Mesendoderm (in vitro differentiated cells): ENCODE measurements around the gene ITGB2.

Experiments used
- DNase-seq: peaks from one replicate; pipeline ENCODE4 v3.0.0; 2013
- H2AK5ac ChIP-seq: 2 replicates; pipeline ENCODE4 v1.6.1; 2013; ENCODE audit warnings: low read length, inconsistent platforms
- H2BK120ac ChIP-seq: 2 replicates; pipeline ENCODE4 v1.6.1; 2013; ENCODE audit warnings: low read depth, mild to moderate bottlenecking, low read length, moderate library complexity, mixed read lengths
- H2BK15ac ChIP-seq: replicated peaks from 2 replicates; pipeline ENCODE4 v1.6.1; 2013; ENCODE audit warnings: low read depth, mild to moderate bottlenecking, moderate library complexity
- H2BK5ac ChIP-seq: 2 replicates; pipeline ENCODE4 v1.6.1; 2013; ENCODE audit warnings: low read length, inconsistent platforms
- H3K18ac ChIP-seq: 2 replicates; pipeline ENCODE4 v1.6.1; 2013; ENCODE audit warnings: mild to moderate bottlenecking, low read length, mixed read lengths
- H3K23ac ChIP-seq: one replicate; pipeline ENCODE4 v1.6.1; 2013; ENCODE audit warnings: low read length
- H3K27ac ChIP-seq: 2 replicates; pipeline ENCODE4 v1.5.1; 2013; ENCODE audit warnings: low read depth, mild to moderate bottlenecking, inconsistent platforms, low read length, moderate library complexity
- H3K27me3 ChIP-seq: 2 replicates; pipeline ENCODE4 v1.6.1; 2013; ENCODE audit warnings: low read length, control low read depth, mild to moderate bottlenecking, inconsistent platforms; ENCODE audit not compliant: insufficient read depth, poor library complexity
- H3K36me3 ChIP-seq: 2 replicates; pipeline ENCODE4 v1.6.1; 2013; ENCODE audit warnings: low read length, inconsistent platforms; ENCODE audit not compliant: control insufficient read depth, insufficient read depth
- H3K4ac ChIP-seq: one replicate; pipeline ENCODE4 v1.6.1; 2013; ENCODE audit warnings: low read depth, mild to moderate bottlenecking, low read length, moderate library complexity
- H3K4me1 ChIP-seq: 2 replicates; pipeline ENCODE4 v1.6.1; 2013; ENCODE audit warnings: low read depth, low read length, inconsistent platforms; ENCODE audit not compliant: control insufficient read depth
- H3K4me2 ChIP-seq: 2 replicates; pipeline ENCODE4 v1.6.1; 2013; ENCODE audit warnings: low read length
- H3K4me3 ChIP-seq: 2 replicates; pipeline ENCODE4 v1.5.1; 2013; ENCODE audit warnings: mild to moderate bottlenecking, low read length
- H3K56ac ChIP-seq: one replicate; pipeline ENCODE4 v1.6.1; 2013; ENCODE audit warnings: low read length
- H3K79me1 ChIP-seq: 2 replicates; pipeline ENCODE4 v1.6.1; 2013; ENCODE audit warnings: low read length, inconsistent platforms
- H3K79me2 ChIP-seq: 2 replicates; pipeline ENCODE4 v1.6.1; 2013; ENCODE audit warnings: mild to moderate bottlenecking, low read length; ENCODE audit not compliant: control insufficient read depth, insufficient read depth
- H3K9ac ChIP-seq: 2 replicates; pipeline ENCODE4 v1.6.1; 2013; ENCODE audit warnings: low read length, inconsistent platforms
- H4K5ac ChIP-seq: one replicate; pipeline ENCODE4 v1.6.1; 2013; ENCODE audit warnings: low read length
- H4K8ac ChIP-seq: one replicate; pipeline ENCODE4 v1.6.1; 2013; ENCODE audit warnings: low read depth, mild to moderate bottlenecking, control low read depth, low read length, moderate library complexity
- WGBS: extraction: QIAGEN DNeasy Blood & Tissue Kit; methylation state at CpG from one replicate; pipeline ENCODE4 v1.1.7; 2013; ENCODE audit warnings: low lambda C conversion rate, missing lambda C conversion rate; ENCODE audit not compliant: insufficient coverage; ENCODE audit errors: extremely low coverage; 5-methylcytosine and 5-hydroxymethylcytosine counted together

ITGB2 gene

GRCh38 chr21:44838039-44838895 is 82.4 kb downstream of the ITGB2 start:
- Histone ChIP-seq H2AK5ac (no peak overlapping the region), H3K9ac (no peak overlapping the region), H3K18ac (no peak overlapping the region), H3K4me1 (no peaks in the 10 kb centered on the region), H3K23ac (no peak overlapping the region), H2BK15ac (no peak overlapping the region), H3K56ac (no peak overlapping the region), H3K79me1 (no peaks in the 10 kb centered on the region), H3K27ac (no peak overlapping the region), H3K36me3 (no peaks in the 10 kb centered on the region), H3K4me2 (no peak overlapping the region), H3K4ac (no peak overlapping the region), H4K8ac (no peak overlapping the region), H4K5ac (no peak overlapping the region), H2BK120ac (no peak overlapping the region), H3K79me2 (no peaks in the 10 kb centered on the region), H3K4me3 (no peak overlapping the region), H3K27me3 (no peaks in the 10 kb centered on the region), H2BK5ac (no peak overlapping the region)
- DNase-seq, result no peak
- WGBS, result no CpG with 5 or more reads among the region's 30 CpGs

DNA sequence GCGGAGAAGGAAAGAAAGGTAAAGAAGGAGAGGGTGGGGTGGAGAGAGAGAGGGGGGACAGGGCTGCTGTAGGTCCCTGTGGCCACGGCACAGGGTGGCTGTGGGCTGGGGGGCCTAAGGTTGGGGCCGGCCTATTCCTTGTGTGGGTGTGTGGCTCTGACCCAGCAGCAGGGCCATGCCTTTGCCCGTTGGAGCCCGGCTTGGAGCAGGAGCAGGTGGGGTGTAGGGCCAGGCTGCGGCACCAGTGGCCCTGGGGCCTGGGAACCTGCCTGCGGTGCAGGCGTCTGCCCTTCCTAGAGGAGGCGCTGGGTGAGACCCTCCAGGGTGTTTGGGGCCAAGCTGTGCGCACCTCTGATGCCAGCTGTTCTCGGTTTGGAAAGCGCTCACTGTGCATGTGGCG is 83.2 kb downstream of the ITGB2 start:
- no peak overlapping the region for H3K4me2 ChIP-seq
- no CpG with 5 or more reads among the region's 13 CpGs for WGBS
- no peak overlapping the region for H3K56ac ChIP-seq
- no peaks in the 10 kb centered on the region for H3K79me1 ChIP-seq
- H2BK120ac ChIP-seq, result no peak overlapping the region
- H3K4me1 ChIP-seq, result no peaks in the 10 kb centered on the region
- no peak overlapping the region for H3K27ac ChIP-seq
- H3K4me3 ChIP-seq, result no peak overlapping the region
- no peak overlapping the region for H3K18ac ChIP-seq
- no peaks in the 10 kb centered on the region for H3K27me3 ChIP-seq
- H3K36me3 ChIP-seq, result no peaks in the 10 kb centered on the region
- no peak overlapping the region for H2AK5ac ChIP-seq
- H3K4ac ChIP-seq, result no peak overlapping the region
- no peak overlapping the region for H4K8ac ChIP-seq
- DNase-seq, result no peak
- no peak overlapping the region for H2BK5ac ChIP-seq
- no peak overlapping the region for H3K23ac ChIP-seq
- H3K9ac ChIP-seq, result no peak overlapping the region
- no peak overlapping the region for H2BK15ac ChIP-seq
- H4K5ac ChIP-seq, result no peak overlapping the region
- H3K79me2 ChIP-seq, result no peaks in the 10 kb centered on the region

DNA sequence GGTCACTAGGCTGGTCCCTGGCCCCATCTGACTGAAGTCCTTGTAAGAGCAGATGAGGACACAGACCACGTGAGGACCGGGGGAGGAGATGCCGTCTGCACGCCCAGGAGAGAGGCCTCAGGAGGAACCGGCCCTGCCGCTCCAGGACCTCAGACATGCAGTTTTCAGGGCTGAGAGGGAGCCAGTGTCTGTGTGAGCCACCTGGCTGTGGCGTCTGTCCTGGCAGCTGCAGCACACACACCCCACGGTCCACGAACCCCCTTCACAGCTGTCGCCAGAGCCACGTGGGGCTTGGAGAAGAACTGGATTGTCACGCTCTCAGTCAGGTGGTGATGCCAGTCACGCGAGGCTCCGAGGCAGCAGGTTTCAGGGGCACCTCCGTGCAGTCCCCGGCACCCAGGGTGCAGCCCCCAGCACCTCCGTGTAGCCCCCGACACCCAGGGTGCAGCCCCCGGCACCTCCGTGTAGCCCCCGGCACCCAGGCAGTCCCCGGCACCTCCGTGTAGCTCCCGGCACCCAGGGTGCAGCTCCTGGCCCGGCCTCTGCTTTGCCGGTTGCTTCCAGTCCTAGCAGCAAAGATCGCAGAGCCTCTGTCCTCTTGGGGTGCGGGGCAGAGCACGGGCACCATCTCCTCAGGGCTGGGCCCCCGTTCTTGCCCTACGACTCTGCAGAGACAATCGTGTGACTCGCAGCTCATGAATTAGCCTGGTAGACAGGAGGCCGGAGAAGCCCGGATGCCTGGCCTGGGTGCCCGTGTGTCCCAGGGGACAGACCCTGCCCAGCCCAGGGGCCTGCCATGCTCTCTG is 83.8 kb downstream of the ITGB2 start:
- no peak overlapping the region for H3K18ac ChIP-seq
- no peaks in the 10 kb centered on the region for H3K27me3 ChIP-seq
- no peak overlapping the region for H3K27ac ChIP-seq
- no peak overlapping the region for H4K5ac ChIP-seq
- no peak overlapping the region for H3K4me2 ChIP-seq
- H3K36me3 ChIP-seq, result no peaks in the 10 kb centered on the region
- H3K23ac ChIP-seq, result peak overlapping the region; percentile 45
- peak; percentile 40 for DNase-seq
- H2BK120ac ChIP-seq, result no peak overlapping the region
- no CpG with 5 or more reads among the region's 37 CpGs for WGBS
- no peak overlapping the region for H3K56ac ChIP-seq
- H3K4ac ChIP-seq, result no peak overlapping the region
- H3K79me2 ChIP-seq, result no peaks in the 10 kb centered on the region
- no peaks in the 10 kb centered on the region for H3K79me1 ChIP-seq
- no peak overlapping the region for H3K4me3 ChIP-seq
- no peak overlapping the region for H3K9ac ChIP-seq
- no peak overlapping the region for H4K8ac ChIP-seq
- no peaks in the 10 kb centered on the region for H3K4me1 ChIP-seq
- no peak overlapping the region for H2BK5ac ChIP-seq
- H2AK5ac ChIP-seq, result no peak overlapping the region
- H2BK15ac ChIP-seq, result no peak overlapping the region

DNA sequence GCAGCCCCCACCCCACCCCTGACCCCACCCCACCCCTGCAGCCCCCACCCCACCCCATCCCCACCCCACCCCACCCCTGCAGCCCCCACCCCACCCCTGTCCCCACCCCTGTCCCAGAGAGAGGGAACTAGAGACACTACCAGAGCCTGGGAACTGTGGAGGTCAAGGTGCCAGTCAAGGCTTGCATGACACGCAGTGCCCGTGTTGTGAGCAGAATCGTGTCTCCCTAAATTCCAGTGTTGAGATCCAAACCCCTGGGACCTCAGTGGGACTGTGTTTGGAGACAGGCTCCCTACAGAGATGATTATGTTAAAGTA is 84.4 kb downstream of the ITGB2 start:
- H3K18ac ChIP-seq, result no peak overlapping the region
- H3K23ac ChIP-seq, result no peak overlapping the region
- no peaks in the 10 kb centered on the region for H3K27me3 ChIP-seq
- H3K36me3 ChIP-seq, result no peaks in the 10 kb centered on the region
- DNase-seq, result no peak
- no peak overlapping the region for H4K5ac ChIP-seq
- no peak overlapping the region for H3K4ac ChIP-seq
- no peaks in the 10 kb centered on the region for H3K79me2 ChIP-seq
- no peak overlapping the region for H2BK5ac ChIP-seq
- H2BK120ac ChIP-seq, result no peak overlapping the region
- no peak overlapping the region for H2BK15ac ChIP-seq
- H3K9ac ChIP-seq, result no peak overlapping the region
- no peaks in the 10 kb centered on the region for H3K79me1 ChIP-seq
- H3K4me2 ChIP-seq, result no peak overlapping the region
- no peak overlapping the region for H3K4me3 ChIP-seq
- H3K27ac ChIP-seq, result no peak overlapping the region
- no peaks in the 10 kb centered on the region for H3K4me1 ChIP-seq
- no CpG with 5 or more reads among the region's 3 CpGs for WGBS
- no peak overlapping the region for H4K8ac ChIP-seq
- H3K56ac ChIP-seq, result no peak overlapping the region
- H2AK5ac ChIP-seq, result no peak overlapping the region
